ENCODE data around the gene CDKAL1. TPM values are rescaled to one million over a fixed set of nuclear protein-coding genes. Genes with fewer than 3 reads are reported as not detected.

Gene CDKAL1
- total RNA-seq, 4 donors from 2014 or later, result 10.1 to 22.0 (median 12.5) TPM

DNA sequence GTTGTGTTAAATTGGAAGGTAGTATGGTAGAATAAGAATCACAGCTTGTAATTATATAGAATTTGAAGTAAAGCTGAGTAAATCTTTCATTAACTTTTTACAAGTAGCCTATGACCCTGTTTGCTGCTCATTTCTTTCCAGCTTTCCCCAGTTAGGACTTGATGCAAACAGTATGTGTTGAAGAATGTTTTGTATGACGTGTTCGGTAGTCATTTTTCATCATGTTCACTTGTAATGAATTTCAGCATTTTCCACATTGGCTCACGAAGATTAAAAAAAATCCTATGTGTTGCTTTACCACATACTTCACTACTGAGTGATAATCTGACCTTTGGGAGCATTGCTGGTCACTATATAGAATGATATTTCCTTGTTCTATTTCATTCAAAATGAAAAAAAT is 162.4 kb downstream of the CDKAL1 start:
- no peaks in the 10 kb centered on the region for H3K27me3 ChIP-seq
- H3K4me3 ChIP-seq, result no peak overlapping the region
- H3K9me3 ChIP-seq, result no peaks in the 10 kb centered on the region
- peaks cover 32% of the 10 kb centered on the region for H3K4me1 ChIP-seq
- no peak for TF ChIP-seq EP300 (IDR thresholded peaks at IDR 0.05)
- TF ChIP-seq POLR2A (IDR thresholded peaks at IDR 0.05), result no peak
- TF ChIP-seq POLR2AphosphoS5 (IDR thresholded peaks at IDR 0.05), result no peak
- TF ChIP-seq, protein P1, sequence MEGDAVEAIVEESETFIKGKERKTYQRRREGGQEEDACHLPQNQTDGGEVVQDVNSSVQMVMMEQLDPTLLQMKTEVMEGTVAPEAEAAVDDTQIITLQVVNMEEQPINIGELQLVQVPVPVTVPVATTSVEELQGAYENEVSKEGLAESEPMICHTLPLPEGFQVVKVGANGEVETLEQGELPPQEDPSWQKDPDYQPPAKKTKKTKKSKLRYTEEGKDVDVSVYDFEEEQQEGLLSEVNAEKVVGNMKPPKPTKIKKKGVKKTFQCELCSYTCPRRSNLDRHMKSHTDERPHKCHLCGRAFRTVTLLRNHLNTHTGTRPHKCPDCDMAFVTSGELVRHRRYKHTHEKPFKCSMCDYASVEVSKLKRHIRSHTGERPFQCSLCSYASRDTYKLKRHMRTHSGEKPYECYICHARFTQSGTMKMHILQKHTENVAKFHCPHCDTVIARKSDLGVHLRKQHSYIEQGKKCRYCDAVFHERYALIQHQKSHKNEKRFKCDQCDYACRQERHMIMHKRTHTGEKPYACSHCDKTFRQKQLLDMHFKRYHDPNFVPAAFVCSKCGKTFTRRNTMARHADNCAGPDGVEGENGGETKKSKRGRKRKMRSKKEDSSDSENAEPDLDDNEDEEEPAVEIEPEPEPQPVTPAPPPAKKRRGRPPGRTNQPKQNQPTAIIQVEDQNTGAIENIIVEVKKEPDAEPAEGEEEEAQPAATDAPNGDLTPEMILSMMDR (IDR thresholded peaks at IDR 0.05), result no peak
- H3K36me3 ChIP-seq, result no peaks in the 10 kb centered on the region
- no peak for DNase-seq (ENCODE audit: low spot score in 2 of 2)
- 79% methylated on average over 3 of the region's 3 CpGs for WGBS
- H3K27ac ChIP-seq, result no peak overlapping the region

DNA sequence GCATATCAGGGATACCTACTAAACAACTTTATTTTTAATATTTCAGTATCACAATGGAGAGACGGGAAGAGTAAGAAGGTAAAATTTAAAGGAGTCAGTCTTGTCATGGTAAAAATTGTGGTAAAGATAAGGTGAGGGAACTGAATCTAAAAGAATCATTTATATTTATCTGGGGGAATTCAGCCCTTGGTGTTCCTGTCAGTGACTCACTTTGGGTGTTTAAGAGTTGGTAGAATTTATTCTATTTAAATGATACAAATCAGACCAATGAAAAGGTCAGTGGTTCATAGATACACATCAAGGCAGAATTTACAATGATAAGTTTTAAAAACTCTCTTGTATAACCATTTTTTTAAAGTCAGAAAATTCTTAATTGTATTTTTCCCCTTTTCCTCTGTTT is 164.4 kb downstream of the CDKAL1 start:
- peaks cover 27% of the 10 kb centered on the region for H3K4me1 ChIP-seq
- WGBS, result 69% methylated on average over 1 of the region's 1 CpG
- H3K36me3 ChIP-seq, result no peaks in the 10 kb centered on the region
- no peak overlapping the region for H3K4me3 ChIP-seq
- TF ChIP-seq POLR2A (IDR thresholded peaks at IDR 0.05), result no peak
- TF ChIP-seq EP300 (IDR thresholded peaks at IDR 0.05), result no peak
- TF ChIP-seq, protein P1 (IDR thresholded peaks at IDR 0.05), result no peak
- no peak for TF ChIP-seq POLR2AphosphoS5 (IDR thresholded peaks at IDR 0.05)
- DNase-seq (ENCODE audit: low spot score in 2 of 2), result no peak
- no peak overlapping the region for H3K27ac ChIP-seq
- H3K27me3 ChIP-seq, result no peaks in the 10 kb centered on the region
- H3K9me3 ChIP-seq, result no peaks in the 10 kb centered on the region

DNA sequence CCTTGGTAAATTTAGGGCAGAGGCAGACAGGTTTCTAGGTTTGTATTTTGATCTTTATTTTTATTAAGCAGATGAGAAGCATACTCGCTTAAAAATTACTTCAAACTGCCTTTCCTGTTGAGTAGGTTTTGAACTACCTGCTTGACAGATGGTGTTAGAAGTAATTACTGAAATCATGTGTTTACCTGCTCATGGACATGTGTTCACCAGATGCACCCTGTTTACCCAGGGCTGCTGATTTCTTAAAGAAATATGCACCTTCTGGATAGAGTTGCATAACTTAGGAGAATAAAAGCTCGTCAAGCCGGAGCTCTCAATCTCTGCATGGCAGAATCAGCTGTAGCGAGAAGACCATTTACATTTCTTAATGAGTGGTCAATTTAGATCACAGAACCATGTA is 165.1 kb downstream of the CDKAL1 start:
- Histone ChIP-seq H3K27ac (no peak overlapping the region), H3K36me3 (no peaks in the 10 kb centered on the region), H3K4me1 (peaks cover 34% of the 10 kb centered on the region), H3K27me3 (no peaks in the 10 kb centered on the region), H3K4me3 (no peak overlapping the region), H3K9me3 (no peaks in the 10 kb centered on the region)
- TF ChIP-seq EP300 (IDR thresholded peaks at IDR 0.05) (no peak), POLR2A (IDR thresholded peaks at IDR 0.05) (no peak), POLR2AphosphoS5 (IDR thresholded peaks at IDR 0.05) (no peak)
- TF ChIP-seq, protein P1 (IDR thresholded peaks at IDR 0.05), result no peak
- 73% methylated on average over 4 of the region's 4 CpGs for WGBS
- no peak for DNase-seq (ENCODE audit: low spot score in 2 of 2)

DNA sequence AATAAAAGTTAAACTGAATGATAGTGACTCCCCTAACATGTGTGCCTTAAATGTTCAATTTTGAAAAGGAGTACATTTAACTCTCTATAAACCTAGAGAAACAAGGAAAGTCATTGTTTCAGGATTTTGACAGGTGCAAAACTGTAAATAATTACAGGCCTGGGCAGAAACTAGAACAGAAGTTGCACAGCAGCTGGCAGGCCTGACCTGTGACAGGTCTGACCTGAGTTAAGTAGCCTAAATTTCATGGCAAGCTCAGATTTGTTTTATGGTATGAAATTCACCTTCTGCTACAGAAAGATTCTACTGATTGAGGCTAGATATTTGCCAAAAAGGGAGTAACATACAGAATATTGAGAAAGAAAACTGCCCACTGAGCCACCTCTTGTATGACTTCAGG is 166.1 kb downstream of the CDKAL1 start:
- H3K9me3 ChIP-seq, result no peaks in the 10 kb centered on the region
- DNase-seq (ENCODE audit: low spot score in 2 of 2), result no peak
- H3K27ac ChIP-seq, result no peak overlapping the region
- no peaks in the 10 kb centered on the region for H3K36me3 ChIP-seq
- H3K4me3 ChIP-seq, result no peak overlapping the region
- no peaks in the 10 kb centered on the region for H3K27me3 ChIP-seq
- H3K4me1 ChIP-seq, result peaks cover 37% of the 10 kb centered on the region
- no peak for TF ChIP-seq POLR2AphosphoS5 (IDR thresholded peaks at IDR 0.05)
- no peak for TF ChIP-seq EP300 (IDR thresholded peaks at IDR 0.05)
- TF ChIP-seq, protein P1 (IDR thresholded peaks at IDR 0.05), result no peak
- TF ChIP-seq POLR2A (IDR thresholded peaks at IDR 0.05), result no peak

DNA sequence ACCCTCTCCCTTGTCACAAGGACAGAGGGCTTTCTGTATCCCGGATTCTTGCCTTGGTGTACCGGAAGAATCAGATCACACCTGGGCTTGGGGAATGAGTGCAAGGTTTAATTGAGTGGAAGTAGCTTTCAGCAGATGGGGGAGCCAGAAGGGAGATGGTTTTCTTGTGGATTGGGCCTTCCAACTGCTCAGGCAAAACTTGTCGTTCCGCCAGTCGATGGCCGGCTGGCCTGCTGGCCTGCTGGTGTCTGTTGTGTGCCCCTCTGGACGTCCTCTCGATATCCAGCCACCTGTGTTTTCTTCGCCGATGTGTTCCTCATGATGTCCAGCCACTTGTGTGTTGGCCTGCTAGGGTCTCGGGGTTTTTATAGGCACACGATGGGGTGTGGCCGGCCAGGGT is 168.1 kb downstream of the CDKAL1 start:
- Histone ChIP-seq H3K36me3 (no peaks in the 10 kb centered on the region), H3K4me3 (no peak overlapping the region), H3K27me3 (no peaks in the 10 kb centered on the region), H3K9me3 (no peaks in the 10 kb centered on the region), H3K4me1 (peaks cover 35% of the 10 kb centered on the region), H3K27ac (no peak overlapping the region)
- TF ChIP-seq, protein P1 (IDR thresholded peaks at IDR 0.05), result no peak
- TF ChIP-seq EP300 (IDR thresholded peaks at IDR 0.05) (no peak), POLR2AphosphoS5 (IDR thresholded peaks at IDR 0.05) (no peak), POLR2A (IDR thresholded peaks at IDR 0.05) (no peak)
- no peak for DNase-seq (ENCODE audit: low spot score in 2 of 2)
- 94% methylated on average over 12 of the region's 13 CpGs for WGBS
